IMR-90 (cell line): ENCODE data around the gene LMAN2. TPM values are rescaled to one million over a fixed set of nuclear protein-coding genes. Genes with fewer than 3 reads are reported as not detected.

Experiments used
- ATAC-seq: fragments of 200-7000 bp; cut with Tn5 transposase; 2 replicates; pipeline ENCODE4 v1.9.1; 2020; ENCODE audit warnings: low read depth, mild to moderate bottlenecking, moderate library complexity
- BruUV-seq: library from RNA; stranded (reverse); fragments of 400-500 nt; replicated peaks from 2 replicates; lab custom pipeline; 2021; lab: Mats Ljungman, UMichigan
- CTCF ChIA-PET: fragments of 300-600 bp; formaldehyde crosslinking; extraction: SDS; loops from one replicate; lab custom pipeline; 2021; ENCODE audit warnings: antibody characterized with exemption; lab: Yijun Ruan, JAX
- POLR2A ChIA-PET: fragments of 300-600 bp; sonication (Branson Sonifier 250); formaldehyde crosslinking; loops from one replicate; lab custom pipeline; 2022; ENCODE audit warnings: antibody characterized with exemption; ENCODE audit not compliant: unreplicated experiment; lab: Charles Lee
- DNase-seq: peaks from one replicate; pipeline ENCODE4 v3.0.0; 2013
- H2AFZ ChIP-seq: replicated peaks from 2 replicates; pipeline ENCODE3; 2013; ENCODE audit warnings: low read length, mild to moderate bottlenecking; ENCODE audit not compliant: poor library complexity
- H2AK5ac ChIP-seq: 2 replicates; pipeline ENCODE4 v1.6.1; 2013; ENCODE audit warnings: low read depth, low read length, inconsistent platforms
- H2AK9ac ChIP-seq: replicated peaks from 2 replicates; pipeline ENCODE3; 2013; ENCODE audit warnings: mild to moderate bottlenecking, low read depth, low read length, moderate library complexity; ENCODE audit not compliant: poor library complexity
- H2BK120ac ChIP-seq: 2 replicates; pipeline ENCODE4 v1.6.1; 2013; ENCODE audit warnings: low read depth, low read length, inconsistent platforms
- H2BK15ac ChIP-seq: 3 replicates; pipeline ENCODE4 v1.6.1; 2013; ENCODE audit warnings: low read depth, low read length, inconsistent platforms
- H2BK20ac ChIP-seq: 2 replicates; pipeline ENCODE4 v1.6.1; 2013; ENCODE audit warnings: low read depth, mild to moderate bottlenecking, inconsistent platforms, low read length, moderate library complexity
- H2BK5ac ChIP-seq: 2 replicates; pipeline ENCODE4 v1.6.1; 2013; ENCODE audit warnings: mild to moderate bottlenecking, low read depth, low read length, inconsistent platforms; ENCODE audit not compliant: poor library complexity, severe bottlenecking
- H3K14ac ChIP-seq: replicated peaks from 2 replicates; pipeline ENCODE4 v1.6.1; 2013; ENCODE audit warnings: low read depth, low read length, inconsistent platforms
- H3K18ac ChIP-seq: 2 replicates; pipeline ENCODE4 v1.6.1; 2013; ENCODE audit warnings: low read depth, low read length, control low read depth
- H3K23ac ChIP-seq: 2 replicates; pipeline ENCODE4 v1.6.1; 2013; ENCODE audit warnings: low read depth, low read length, inconsistent platforms
- H3K27ac ChIP-seq: 2 replicates; pipeline ENCODE4 v1.5.1; 2013; ENCODE audit warnings: mild to moderate bottlenecking, control low read depth, low read length; ENCODE audit not compliant: insufficient read depth
- H3K27me3 ChIP-seq: 2 replicates; pipeline ENCODE4 v1.6.1; 2013; ENCODE audit warnings: low read length; ENCODE audit not compliant: control insufficient read depth, insufficient read depth
- H3K36me3 ChIP-seq: 2 replicates; pipeline ENCODE4 v1.6.1; 2013; ENCODE audit warnings: low read length, mixed read lengths; ENCODE audit not compliant: control insufficient read depth, insufficient read depth
- H3K4ac ChIP-seq: 2 replicates; pipeline ENCODE4 v1.6.1; 2013; ENCODE audit warnings: low read depth, low read length, inconsistent platforms
- H3K4me1 ChIP-seq: 2 replicates; pipeline ENCODE4 v1.6.1; 2013; ENCODE audit warnings: low read length, mixed read lengths; ENCODE audit not compliant: control insufficient read depth, insufficient read depth
- H3K4me2 ChIP-seq: 2 replicates; pipeline ENCODE4 v1.6.1; 2013; ENCODE audit warnings: low read depth, mild to moderate bottlenecking, control low read depth, low read length, moderate library complexity
- H3K4me3 ChIP-seq: 2 replicates; pipeline ENCODE4 v1.5.1; 2013; ENCODE audit warnings: low read depth, mild to moderate bottlenecking, control low read depth, low read length, moderate library complexity; ENCODE audit not compliant: insufficient read depth
- H3K56ac ChIP-seq: 2 replicates; pipeline ENCODE4 v1.6.1; 2013; ENCODE audit warnings: low read length, inconsistent platforms; ENCODE audit not compliant: insufficient read depth; ENCODE audit errors: extremely low read depth
- H3K79me1 ChIP-seq, 2 experiments: 2 replicates each; pipeline ENCODE4 v1.6.1; 2013; ENCODE audit warnings: low read length in 2 of 2, inconsistent platforms in 1 of 2, low read depth in 1 of 2
- H3K9ac ChIP-seq: 2 replicates; pipeline ENCODE4 v1.6.1; 2013; ENCODE audit warnings: low read depth, low read length, control low read depth
- H3K9me1 ChIP-seq: 2 replicates; pipeline ENCODE4 v1.6.1; 2013; ENCODE audit warnings: low read length, inconsistent platforms; ENCODE audit not compliant: insufficient read depth
- H3K9me3 ChIP-seq: 2 replicates; pipeline ENCODE4 v1.6.1; 2013; ENCODE audit warnings: low read length; ENCODE audit not compliant: control insufficient read depth, insufficient read depth
- H4K20me1 ChIP-seq: 2 replicates; pipeline ENCODE4 v1.6.1; 2013; ENCODE audit warnings: low read length, inconsistent platforms; ENCODE audit not compliant: insufficient read depth
- H4K5ac ChIP-seq: 2 replicates; pipeline ENCODE4 v1.6.1; 2013; ENCODE audit warnings: mild to moderate bottlenecking, low read depth, low read length, control low read depth
- H4K8ac ChIP-seq, 2 experiments: 2 replicates each; pipeline ENCODE4 v1.6.1; 2013; ENCODE audit warnings: low read depth in 2 of 2, low read length in 2 of 2, control low read depth in 1 of 2, inconsistent platforms in 1 of 2
- H4K91ac ChIP-seq: 2 replicates; pipeline ENCODE4 v1.6.1; 2013; ENCODE audit warnings: low read depth, low read length, inconsistent platforms; ENCODE audit not compliant: insufficient read depth
- BHLHE40 ChIP-seq: fragments of 150-350 bp; IDR thresholded peaks from 2 replicates; pipeline ENCODE4 v1.6.1; 2016; ENCODE audit warnings: mild to moderate bottlenecking, low read depth, low read length
- CEBPB ChIP-seq: IDR thresholded peaks from 2 replicates; pipeline ENCODE4 v1.6.1; 2012; ENCODE audit warnings: low read depth, low read length, improper control_type of control experiment
- CHD1 ChIP-seq: IDR thresholded peaks from 2 replicates; pipeline ENCODE4 v1.6.1; 2012; ENCODE audit warnings: low read depth, low read length, improper control_type of control experiment
- FOS ChIP-seq: fragments of 150-350 bp; IDR thresholded peaks from 2 replicates; pipeline ENCODE4 v1.6.1; 2016; ENCODE audit warnings: low read depth, low read length
- MAZ ChIP-seq: IDR thresholded peaks from 2 replicates; pipeline ENCODE4 v1.6.1; 2012; ENCODE audit warnings: low read depth, mild to moderate bottlenecking, low read length, improper control_type of control experiment, moderate library complexity, borderline replicate concordance
- MXI1 ChIP-seq: IDR thresholded peaks from 2 replicates; pipeline ENCODE4 v1.6.1; 2012; ENCODE audit warnings: low read depth, mild to moderate bottlenecking, low read length, moderate library complexity, borderline replicate concordance
- NFE2L2 ChIP-seq: fragments of 150-350 bp; IDR thresholded peaks from 2 replicates; pipeline ENCODE4 v1.6.1; 2016; ENCODE audit warnings: low read depth, mild to moderate bottlenecking, low read length
- POLR2A ChIP-seq: IDR thresholded peaks from 2 replicates; pipeline ENCODE4 v1.6.1; 2012; ENCODE audit warnings: mild to moderate bottlenecking, low read depth, low read length
- RAD21 ChIP-seq: IDR thresholded peaks from 2 replicates; pipeline ENCODE4 v1.6.1; 2012; ENCODE audit warnings: low read length, improper control_type of control experiment
- RCOR1 ChIP-seq: IDR thresholded peaks from 2 replicates; pipeline ENCODE4 v1.6.1; 2012; ENCODE audit warnings: mild to moderate bottlenecking, low read length, improper control_type of control experiment; ENCODE audit not compliant: insufficient replicate concordance
- RFX5 ChIP-seq: IDR thresholded peaks from 2 replicates; pipeline ENCODE4 v1.8.0; 2012; ENCODE audit warnings: low read depth, mild to moderate bottlenecking, low read length, moderate library complexity
- SMC3 ChIP-seq: fragments of 150-350 bp; IDR thresholded peaks from 2 replicates; pipeline ENCODE4 v1.6.1; 2016; ENCODE audit warnings: low read depth, mild to moderate bottlenecking, antibody characterized with exemption, low read length, moderate library complexity
- WGBS, 2 experiments: methylation state at CpG; one replicate each; pipeline versions ENCODE4 v1.1.5 to v1.1.7; 2013; ENCODE audit warnings: missing lambda C conversion rate in 2 of 2; ENCODE audit not compliant: insufficient read length in 1 of 2; ENCODE audit errors: extremely low coverage in 2 of 2; 5-methylcytosine and 5-hydroxymethylcytosine counted together
- dilution Hi-C: fragments of 300-500 bp; cut with HindIII; formaldehyde crosslinking; loops from one replicate; pipeline ENCODE4 v1.14.3; 2018; ENCODE audit warnings: low sequenced_read_pairs; ENCODE audit not compliant: unreplicated experiment
- in situ Hi-C: fragments of 300-500 bp; cut with MboI; formaldehyde crosslinking; loops from 3 replicates; pipeline ENCODE4 v1.14.3; 2019; ENCODE audit warnings: low sequenced_read_pairs, inconsistent platforms, mixed read lengths
- intact Hi-C: fragments of 100-400 bp; cut with micrococcal nuclease; formaldehyde crosslinking; loops from 2 replicates; pipeline ENCODE4 v1.10.0; 2022
- polyA plus RNA-seq, 3 experiments: library from polyadenylated mRNA; depleted of rRNA; stranded (reverse); fragments of >200 nt; gene quantifications; 2 replicates each; pipeline ENCODE4 v1.2.3, GENCODE V29; 2012; ENCODE audit warnings: low replicate concordance in 1 of 3
- total RNA-seq: library from RNA; depleted of rRNA; stranded (reverse); fragments of >200 nt; gene quantifications from 2 replicates; pipeline ENCODE4 v1.2.3, GENCODE V29; 2012
- TF ChIP-seq, protein P1 (sequence below): conservative IDR thresholded peaks from 2 replicates; pipeline ENCODE4 v1.5.1; 2012; ENCODE audit warnings: mild to moderate bottlenecking, low read depth, low read length, improper control_type of control experiment
- TF ChIP-seq, protein P2 (sequence below): fragments of 150-350 bp; IDR thresholded peaks from 2 replicates; pipeline ENCODE4 v1.6.1; 2017; ENCODE audit warnings: mild to moderate bottlenecking, antibody characterized with exemption, low read length, low read depth
- TF ChIP-seq, protein P3 (sequence below): fragments of 150-350 bp; IDR thresholded peaks from 2 replicates; pipeline ENCODE4 v1.6.1; 2016; ENCODE audit warnings: low read depth, mild to moderate bottlenecking, low read length, moderate library complexity, borderline replicate concordance

LMAN2 gene
- total and polyA plus RNA-seq, 2 of the 4 experiments (the other 2 are of a cell fraction): 253 to 303 TPM

DNA sequence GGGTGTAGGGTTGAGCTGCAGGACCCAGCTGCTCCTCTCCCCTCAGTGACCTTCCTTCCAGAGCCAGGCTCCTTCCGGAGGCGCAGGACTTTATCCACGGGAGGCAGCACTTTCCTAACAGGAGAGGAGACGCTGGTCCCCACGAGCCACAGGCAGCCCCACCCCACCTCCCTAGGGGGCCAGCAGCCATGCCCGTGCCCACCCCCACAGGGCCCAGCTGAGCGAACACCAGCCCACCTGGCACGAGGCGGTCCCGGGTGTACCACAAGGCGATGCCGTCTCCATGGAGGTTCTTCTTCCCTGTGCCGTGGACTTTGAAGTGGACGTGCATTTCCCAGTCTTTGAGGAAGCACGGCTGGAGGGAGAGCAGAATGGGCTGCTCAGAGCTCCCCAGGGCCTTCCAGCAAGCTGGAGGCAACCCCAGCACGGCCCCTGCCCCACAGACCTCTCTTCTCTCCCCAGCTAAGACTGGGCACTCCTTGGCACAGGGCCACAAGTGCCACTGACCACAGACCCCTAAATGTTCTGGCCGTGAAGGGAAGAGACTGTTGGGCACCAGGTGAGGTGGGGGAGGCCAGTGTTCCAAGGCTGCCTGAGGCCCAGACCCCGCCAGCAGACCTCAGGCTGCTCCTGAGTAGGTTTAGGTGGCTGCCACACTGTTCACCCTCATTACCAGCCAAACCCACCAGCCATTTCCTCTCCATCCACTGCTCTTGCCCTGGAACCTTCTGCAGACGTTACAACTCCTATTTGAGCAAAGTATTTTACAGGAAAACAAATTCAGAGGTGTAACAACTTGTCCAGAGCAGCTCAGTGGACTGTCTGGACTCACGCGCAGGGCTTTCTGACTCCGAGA is 13.0 kb downstream of the LMAN2 start:
- peaks cover 15 to 29% of the 10 kb centered on the region in 2 experiments for H3K79me1 ChIP-seq
- TF ChIP-seq RCOR1 (no peak), MXI1 (no peak), BHLHE40 (no peak), POLR2A (no peak), CEBPB (no peak), RAD21 (no peak), RFX5 (no peak), FOS (no peak), CHD1 (no peak), MAZ (no peak), NFE2L2 (no peak), SMC3 (no peak)
- TF ChIP-seq, protein P1, sequence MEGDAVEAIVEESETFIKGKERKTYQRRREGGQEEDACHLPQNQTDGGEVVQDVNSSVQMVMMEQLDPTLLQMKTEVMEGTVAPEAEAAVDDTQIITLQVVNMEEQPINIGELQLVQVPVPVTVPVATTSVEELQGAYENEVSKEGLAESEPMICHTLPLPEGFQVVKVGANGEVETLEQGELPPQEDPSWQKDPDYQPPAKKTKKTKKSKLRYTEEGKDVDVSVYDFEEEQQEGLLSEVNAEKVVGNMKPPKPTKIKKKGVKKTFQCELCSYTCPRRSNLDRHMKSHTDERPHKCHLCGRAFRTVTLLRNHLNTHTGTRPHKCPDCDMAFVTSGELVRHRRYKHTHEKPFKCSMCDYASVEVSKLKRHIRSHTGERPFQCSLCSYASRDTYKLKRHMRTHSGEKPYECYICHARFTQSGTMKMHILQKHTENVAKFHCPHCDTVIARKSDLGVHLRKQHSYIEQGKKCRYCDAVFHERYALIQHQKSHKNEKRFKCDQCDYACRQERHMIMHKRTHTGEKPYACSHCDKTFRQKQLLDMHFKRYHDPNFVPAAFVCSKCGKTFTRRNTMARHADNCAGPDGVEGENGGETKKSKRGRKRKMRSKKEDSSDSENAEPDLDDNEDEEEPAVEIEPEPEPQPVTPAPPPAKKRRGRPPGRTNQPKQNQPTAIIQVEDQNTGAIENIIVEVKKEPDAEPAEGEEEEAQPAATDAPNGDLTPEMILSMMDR: no peak
- TF ChIP-seq, protein P2, sequence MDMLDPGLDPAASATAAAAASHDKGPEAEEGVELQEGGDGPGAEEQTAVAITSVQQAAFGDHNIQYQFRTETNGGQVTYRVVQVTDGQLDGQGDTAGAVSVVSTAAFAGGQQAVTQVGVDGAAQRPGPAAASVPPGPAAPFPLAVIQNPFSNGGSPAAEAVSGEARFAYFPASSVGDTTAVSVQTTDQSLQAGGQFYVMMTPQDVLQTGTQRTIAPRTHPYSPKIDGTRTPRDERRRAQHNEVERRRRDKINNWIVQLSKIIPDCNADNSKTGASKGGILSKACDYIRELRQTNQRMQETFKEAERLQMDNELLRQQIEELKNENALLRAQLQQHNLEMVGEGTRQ: no peak
- TF ChIP-seq, protein P3, sequence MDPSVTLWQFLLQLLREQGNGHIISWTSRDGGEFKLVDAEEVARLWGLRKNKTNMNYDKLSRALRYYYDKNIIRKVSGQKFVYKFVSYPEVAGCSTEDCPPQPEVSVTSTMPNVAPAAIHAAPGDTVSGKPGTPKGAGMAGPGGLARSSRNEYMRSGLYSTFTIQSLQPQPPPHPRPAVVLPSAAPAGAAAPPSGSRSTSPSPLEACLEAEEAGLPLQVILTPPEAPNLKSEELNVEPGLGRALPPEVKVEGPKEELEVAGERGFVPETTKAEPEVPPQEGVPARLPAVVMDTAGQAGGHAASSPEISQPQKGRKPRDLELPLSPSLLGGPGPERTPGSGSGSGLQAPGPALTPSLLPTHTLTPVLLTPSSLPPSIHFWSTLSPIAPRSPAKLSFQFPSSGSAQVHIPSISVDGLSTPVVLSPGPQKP: no peak
- in situ Hi-C loops: no loop called here
- no peaks in the 10 kb centered on the region for H3K4me1 ChIP-seq
- H2AFZ ChIP-seq: no peak overlapping the region
- H3K4me2 ChIP-seq: no peak overlapping the region
- H3K27ac ChIP-seq: no peak overlapping the region
- H2BK15ac ChIP-seq: no peak overlapping the region
- ChIA-PET POLR2A (no interaction called here), CTCF (no interaction called here)
- WGBS, 2 experiments: 84% methylated on average over 13 of the region's 22 CpGs; no CpG with 5 or more reads in 1 of the 2 experiments
- H3K27me3 ChIP-seq: no peaks in the 10 kb centered on the region
- H4K20me1 ChIP-seq: peaks cover 13% of the 10 kb centered on the region; the same call in 1 of the 2 replicates
- H3K14ac ChIP-seq: no peak overlapping the region
- H3K18ac ChIP-seq: no peak overlapping the region
- peaks cover 61% of the 10 kb centered on the region for H3K36me3 ChIP-seq
- no peak overlapping the region for H3K4me3 ChIP-seq
- H3K56ac ChIP-seq: no peak overlapping the region
- H4K8ac ChIP-seq: no peak overlapping the region
- ATAC-seq (no peak), DNase-seq (no peak)
- intact Hi-C loops: no loop called here
- dilution Hi-C loops: no loop called here
- no peak overlapping the region for H2AK5ac ChIP-seq
- no peak overlapping the region for H2BK120ac ChIP-seq
- H2BK20ac ChIP-seq: no peak overlapping the region
- H3K9ac ChIP-seq: no peak overlapping the region
- no peak overlapping the region for H3K23ac ChIP-seq
- BruUV-seq: no TSS peak
- no peaks in the 10 kb centered on the region for H3K9me3 ChIP-seq
- H2BK5ac ChIP-seq: no peak overlapping the region
- peaks cover 6% of the 10 kb centered on the region; the same call in 1 of the 2 replicates for H3K9me1 ChIP-seq
- no peak overlapping the region for H4K5ac ChIP-seq
- H3K4ac ChIP-seq: no peak overlapping the region
- no peak overlapping the region for H2AK9ac ChIP-seq
- H4K91ac ChIP-seq: no peak overlapping the region
